ENCODE data around the gene DIPK1A.
"Not testable (repeated sequence)": the region's sequence is repeated elsewhere in the genome, so short reads cannot be mapped to it uniquely, and the experiment has no call there.

DIPK1A gene

GRCh38 chr1:92913093-92913819 lies 48.0 kb downstream of the DIPK1A start:
- DNase-seq, result no peak

- no peak for DNase-seq
These were observed 51.2 kb downstream of the DIPK1A start for GRCh38 chr1:92910081-92910480.

GRCh38 chr1:92909321-92909720 lies 51.9 kb downstream of the DIPK1A start:
- DNase-seq, result no peak

- DNase-seq, result no peak
These were observed 53.1 kb downstream of the DIPK1A start for GRCh38 chr1:92907949-92908684.

GRCh38 chr1:92903765-92904164 lies 57.5 kb downstream of the DIPK1A start:
- no peak for DNase-seq

GRCh38 chr1:92902406-92902744 lies 58.9 kb downstream of the DIPK1A start:
- DNase-seq, result no peak

GRCh38 chr1:92901699-92902405 lies 59.4 kb downstream of the DIPK1A start:
- peak; percentile 10 for DNase-seq

- no peak for DNase-seq
These were observed 60.1 kb downstream of the DIPK1A start for GRCh38 chr1:92901126-92901525.

- DNase-seq, result no peak
These were observed 60.7 kb downstream of the DIPK1A start for GRCh38 chr1:92900539-92900938.

- no peak for DNase-seq
These were observed 61.5 kb downstream of the DIPK1A start for GRCh38 chr1:92899780-92900179.

- not testable (repeated sequence) for DNase-seq
These were observed 63.2 kb downstream of the DIPK1A start for GRCh38 chr1:92898053-92898452.

GRCh38 chr1:92887465-92887864 lies 73.8 kb downstream of the DIPK1A start:
- DNase-seq, result no peak

GRCh38 chr1:92886886-92887419 lies 74.3 kb downstream of the DIPK1A start:
- DNase-seq, result no peak

- no peak for DNase-seq
These were observed 77.1 kb downstream of the DIPK1A start for GRCh38 chr1:92884195-92884594.

GRCh38 chr1:92883297-92883696 lies 78.0 kb downstream of the DIPK1A start:
- DNase-seq, result no peak

- no peak for DNase-seq
These were observed 78.4 kb downstream of the DIPK1A start for GRCh38 chr1:92882819-92883218.

GRCh38 chr1:92881391-92881790 lies 79.9 kb downstream of the DIPK1A start:
- no peak for DNase-seq

- DNase-seq, result no peak
These were observed 81.8 kb downstream of the DIPK1A start for GRCh38 chr1:92879316-92879968.

- DNase-seq, result no peak
These were observed 83.5 kb downstream of the DIPK1A start for GRCh38 chr1:92877792-92878191.

GRCh38 chr1:92877081-92877711 lies 84.1 kb downstream of the DIPK1A start:
- no peak for DNase-seq

GRCh38 chr1:92876351-92876750 lies 84.9 kb downstream of the DIPK1A start:
- DNase-seq, result no peak

- no peak for DNase-seq
These were observed 86.3 kb downstream of the DIPK1A start for GRCh38 chr1:92874987-92875386.

- no peak for DNase-seq
These were observed 88.5 kb downstream of the DIPK1A start for GRCh38 chr1:92872719-92873118.
